ENCODE measurements around the gene TPRKB.

- TF ChIP-seq EZH2 (IDR thresholded peaks at IDR 0.05; ENCODE audit: borderline replicate concordance, low read depth, low read length, severe bottlenecking), result no peak
- TF ChIP-seq, protein P1, sequence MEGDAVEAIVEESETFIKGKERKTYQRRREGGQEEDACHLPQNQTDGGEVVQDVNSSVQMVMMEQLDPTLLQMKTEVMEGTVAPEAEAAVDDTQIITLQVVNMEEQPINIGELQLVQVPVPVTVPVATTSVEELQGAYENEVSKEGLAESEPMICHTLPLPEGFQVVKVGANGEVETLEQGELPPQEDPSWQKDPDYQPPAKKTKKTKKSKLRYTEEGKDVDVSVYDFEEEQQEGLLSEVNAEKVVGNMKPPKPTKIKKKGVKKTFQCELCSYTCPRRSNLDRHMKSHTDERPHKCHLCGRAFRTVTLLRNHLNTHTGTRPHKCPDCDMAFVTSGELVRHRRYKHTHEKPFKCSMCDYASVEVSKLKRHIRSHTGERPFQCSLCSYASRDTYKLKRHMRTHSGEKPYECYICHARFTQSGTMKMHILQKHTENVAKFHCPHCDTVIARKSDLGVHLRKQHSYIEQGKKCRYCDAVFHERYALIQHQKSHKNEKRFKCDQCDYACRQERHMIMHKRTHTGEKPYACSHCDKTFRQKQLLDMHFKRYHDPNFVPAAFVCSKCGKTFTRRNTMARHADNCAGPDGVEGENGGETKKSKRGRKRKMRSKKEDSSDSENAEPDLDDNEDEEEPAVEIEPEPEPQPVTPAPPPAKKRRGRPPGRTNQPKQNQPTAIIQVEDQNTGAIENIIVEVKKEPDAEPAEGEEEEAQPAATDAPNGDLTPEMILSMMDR (IDR thresholded peaks at IDR 0.05; ENCODE audit: borderline replicate concordance, extremely low read depth, low read length, poor library complexity, severe bottlenecking), result no peak
These were observed 39.5 kb downstream of the TPRKB start for GRCh38 chr2:73697606-73698005.
